GM19240 (cell line): ENCODE measurements around the gene RNASEH2A.
"Not testable (repeated sequence)": the region's sequence is repeated elsewhere in the genome, so short reads cannot be mapped to it uniquely, and the experiment has no call there.

Source experiments
- DNase-seq: peaks from one replicate; pipeline ENCODE4 v3.0.0; 2011; ENCODE audit warnings: low spot score; ENCODE audit not compliant: insufficient read length

The RNASEH2A gene

DNA sequence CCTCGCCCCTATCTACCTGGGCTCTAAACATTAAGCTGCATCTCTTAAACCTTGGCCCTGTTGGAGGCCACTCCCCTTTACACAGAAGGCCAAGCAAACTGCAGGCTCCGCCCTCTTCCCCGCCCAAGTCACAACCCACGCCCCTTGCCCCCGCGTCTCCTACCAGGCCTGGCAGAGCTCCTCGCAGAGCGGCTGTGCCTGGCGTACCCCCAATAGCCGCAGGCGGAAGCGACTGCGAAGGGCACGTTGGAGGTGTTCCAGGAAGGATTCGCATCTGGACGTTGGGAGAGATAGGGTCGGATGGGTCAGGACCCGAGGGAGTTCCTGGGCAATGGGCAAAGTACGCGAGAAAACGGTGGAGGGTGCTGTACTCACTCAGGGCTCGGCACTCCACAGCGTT, 22.1 kb downstream of the RNASEH2A start:
- no peak for DNase-seq

DNA sequence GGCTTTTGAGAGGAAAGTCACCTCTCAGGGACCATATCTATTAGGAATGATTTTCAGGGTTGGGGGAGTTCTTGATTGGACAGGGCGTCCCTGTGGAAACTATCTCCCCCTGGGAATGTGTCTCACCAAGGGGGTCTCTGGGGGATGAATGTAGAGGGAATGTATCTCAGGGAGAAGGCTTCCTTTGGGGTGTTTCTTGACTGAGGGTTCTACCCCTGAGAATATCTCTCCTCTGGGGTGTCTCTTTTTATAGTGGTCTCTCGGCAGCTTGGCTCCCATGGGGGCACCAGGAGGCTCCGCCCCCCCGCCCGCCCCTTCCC, 27.0 kb downstream of the RNASEH2A start:
- no peak for DNase-seq

DNA sequence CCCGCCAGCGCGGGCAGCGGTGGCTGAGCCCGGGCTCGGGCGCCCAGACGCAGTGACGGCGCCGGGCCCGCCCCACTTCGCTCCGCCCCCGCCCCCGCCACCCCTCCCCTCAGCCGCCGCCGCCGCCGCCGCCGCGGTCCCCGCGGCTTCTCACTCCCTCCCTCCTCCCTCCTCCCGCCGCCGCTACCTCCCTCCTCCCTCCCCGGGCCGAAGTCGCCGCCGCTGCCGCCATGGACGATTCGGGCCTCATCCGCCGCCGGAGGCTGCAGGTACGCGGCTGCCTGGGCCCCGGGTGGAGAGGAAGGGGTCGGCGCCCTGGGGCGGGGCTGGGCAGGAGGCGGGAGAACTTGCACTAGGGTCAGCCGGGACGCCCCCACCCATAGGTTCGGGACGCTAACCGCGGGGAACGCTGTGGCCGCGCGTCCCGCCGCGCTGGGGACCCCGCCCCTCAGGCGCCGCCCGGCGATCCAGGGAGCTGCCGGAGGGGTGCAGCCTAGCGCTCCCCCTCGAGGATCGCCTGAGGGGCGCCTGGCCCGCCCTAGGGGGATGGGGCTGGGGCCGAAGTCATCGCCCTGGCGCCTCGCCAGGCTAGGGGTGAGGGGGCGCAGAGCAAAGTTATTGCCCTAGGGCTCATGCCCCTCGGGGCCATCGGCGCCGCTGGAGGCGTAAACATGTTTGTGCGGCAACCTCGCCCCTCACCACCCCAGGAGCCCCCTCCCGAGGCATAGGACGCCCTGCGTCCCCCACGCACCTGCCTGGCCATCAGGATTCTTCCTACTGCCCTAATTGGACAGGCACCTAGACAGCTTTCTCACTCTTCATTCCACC, 27.6 kb downstream of the RNASEH2A start:
- no peak for DNase-seq

DNA sequence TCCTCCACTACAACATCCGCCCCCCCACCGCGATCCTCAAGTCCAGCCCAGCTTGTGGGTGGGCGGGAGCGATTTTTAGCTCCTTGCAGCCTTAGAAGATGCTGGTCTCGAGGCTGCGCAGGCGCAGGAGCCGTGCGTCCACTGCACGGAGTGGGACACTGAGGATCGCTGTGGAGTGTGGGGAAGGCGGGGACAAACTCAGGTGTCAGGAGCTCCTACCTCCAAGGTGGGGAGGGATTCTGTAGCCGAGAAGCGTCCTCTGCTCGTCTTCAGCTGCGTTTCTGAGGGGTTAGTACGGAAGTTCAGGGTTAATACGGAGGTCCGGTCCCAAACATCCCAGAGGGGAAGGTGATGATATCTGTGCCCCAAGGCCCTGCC, 28.2 kb downstream of the RNASEH2A start, which contains the start of gene RTBDN:
RTBDN (minus strand) TSS at position 14 of the 378 bp plus-strand sequence. CDS start 4,600 bp downstream, outside the sequence.
- no peak for DNase-seq

DNA sequence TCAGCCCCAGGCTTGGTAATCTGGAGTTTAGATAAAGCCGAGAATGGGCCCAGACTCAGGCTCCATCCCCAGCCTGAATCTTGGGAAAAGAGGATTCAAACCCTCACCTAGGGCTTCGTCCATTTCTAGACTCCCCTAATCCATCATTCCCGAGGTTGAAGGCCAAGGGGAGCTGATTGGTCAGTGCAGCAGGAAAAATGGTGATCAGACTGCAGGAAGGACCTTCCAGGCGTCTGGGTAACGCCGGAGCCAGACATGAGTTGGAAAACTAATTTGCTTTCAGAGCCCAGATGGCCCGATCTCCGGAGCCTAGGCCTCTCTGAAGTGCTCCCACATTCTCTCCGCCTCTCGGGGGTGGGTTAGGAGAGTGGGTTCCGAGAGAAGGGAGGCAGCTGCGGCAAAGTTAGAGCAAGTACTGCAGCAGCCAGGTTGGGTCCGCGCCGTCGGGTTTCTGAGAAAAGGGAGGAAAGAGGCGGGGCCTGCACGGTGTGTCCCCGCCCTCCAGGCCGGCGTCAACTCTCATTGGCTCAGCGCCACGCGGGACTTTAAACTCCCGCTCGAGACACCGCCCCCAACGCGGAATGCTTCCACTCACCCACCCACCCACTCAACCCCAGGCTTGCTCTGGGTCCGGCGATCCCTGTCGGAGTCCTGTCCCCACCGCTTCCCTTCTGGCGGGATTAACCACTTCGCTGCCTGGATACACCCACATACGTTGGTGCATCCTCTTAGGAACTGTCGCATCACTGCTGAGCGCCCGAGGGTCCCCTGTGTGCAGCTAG, 28.8 kb downstream of the RNASEH2A start:
- DNase-seq: no peak

DNA sequence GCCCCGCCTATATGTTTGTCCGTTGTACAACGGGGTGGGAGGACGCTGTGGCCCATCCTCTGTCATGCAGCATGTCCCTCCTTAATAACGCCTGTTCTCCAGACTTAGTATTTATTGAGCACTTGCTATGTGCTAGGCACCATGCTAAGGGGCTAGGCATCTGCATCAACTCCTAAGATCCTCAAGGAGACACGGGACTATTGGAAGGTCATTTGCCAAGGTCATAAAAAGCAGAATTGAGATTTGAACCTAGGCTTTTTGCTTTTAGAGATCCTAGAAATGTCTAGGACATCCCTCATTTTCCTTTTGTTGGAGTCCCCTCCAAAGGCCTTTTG, 30.1 kb downstream of the RNASEH2A start:
- no peak for DNase-seq

DNA sequence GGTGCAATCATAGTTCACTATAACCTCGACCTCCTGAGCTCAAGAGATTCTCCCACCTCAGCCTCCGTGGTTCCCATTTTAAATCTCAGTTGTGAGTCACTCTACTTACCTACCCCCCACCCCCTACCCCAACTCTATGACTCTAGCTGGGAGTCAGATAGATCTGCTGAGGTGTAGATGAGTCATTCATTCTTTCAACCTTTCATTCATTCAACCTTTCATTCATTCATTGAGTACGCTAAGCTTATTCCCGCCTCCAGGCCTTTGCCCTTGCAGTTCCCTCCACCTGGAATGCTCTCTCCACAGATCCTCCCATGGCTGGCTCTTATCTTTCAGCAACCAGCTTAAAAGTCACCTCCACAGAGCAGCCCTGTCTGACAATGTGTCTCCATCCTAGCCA, 30.8 kb downstream of the RNASEH2A start:
- DNase-seq: no peak

DNA sequence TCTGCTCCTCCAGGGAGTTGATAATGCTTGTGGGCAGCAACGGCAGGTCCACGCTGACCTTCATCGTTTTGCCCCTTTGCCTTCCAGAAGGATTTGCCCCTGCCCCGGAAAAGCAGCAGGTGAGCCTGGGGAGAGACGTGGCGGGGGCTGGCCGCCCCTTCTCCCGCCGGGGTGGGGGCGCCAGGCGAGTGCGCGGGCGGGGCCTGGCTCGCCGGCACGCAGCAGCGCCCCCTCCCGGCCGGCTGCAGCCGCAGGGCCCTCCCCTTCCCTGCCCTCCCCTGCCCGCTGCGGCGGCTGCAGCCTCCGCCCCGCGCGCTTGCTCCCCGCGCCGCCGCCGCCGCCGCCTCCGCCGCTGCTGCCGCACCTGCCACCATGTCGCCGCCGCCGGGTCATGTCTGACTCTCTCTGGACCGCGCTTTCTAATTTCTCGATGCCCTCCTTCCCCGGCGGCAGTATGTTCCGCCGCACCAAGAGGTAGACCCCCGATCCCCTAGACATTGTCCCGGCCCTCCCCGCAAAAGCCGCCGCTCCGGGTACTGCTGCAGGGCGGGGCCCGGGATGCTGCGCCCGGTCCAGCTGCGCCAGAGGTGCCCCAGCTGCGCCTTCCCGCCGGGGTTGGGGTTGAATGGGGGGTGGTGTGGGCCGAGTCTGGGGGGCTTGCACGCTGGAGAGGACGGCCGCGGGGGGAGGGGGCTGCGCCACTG, 31.9 kb downstream of the RNASEH2A start, which contains the start of gene MAST1:
MAST1 (plus strand) TSS at position 334 of the 704 bp plus-strand sequence; CDS start at position 392, 58 bp downstream.
- DNase-seq: no peak

DNA sequence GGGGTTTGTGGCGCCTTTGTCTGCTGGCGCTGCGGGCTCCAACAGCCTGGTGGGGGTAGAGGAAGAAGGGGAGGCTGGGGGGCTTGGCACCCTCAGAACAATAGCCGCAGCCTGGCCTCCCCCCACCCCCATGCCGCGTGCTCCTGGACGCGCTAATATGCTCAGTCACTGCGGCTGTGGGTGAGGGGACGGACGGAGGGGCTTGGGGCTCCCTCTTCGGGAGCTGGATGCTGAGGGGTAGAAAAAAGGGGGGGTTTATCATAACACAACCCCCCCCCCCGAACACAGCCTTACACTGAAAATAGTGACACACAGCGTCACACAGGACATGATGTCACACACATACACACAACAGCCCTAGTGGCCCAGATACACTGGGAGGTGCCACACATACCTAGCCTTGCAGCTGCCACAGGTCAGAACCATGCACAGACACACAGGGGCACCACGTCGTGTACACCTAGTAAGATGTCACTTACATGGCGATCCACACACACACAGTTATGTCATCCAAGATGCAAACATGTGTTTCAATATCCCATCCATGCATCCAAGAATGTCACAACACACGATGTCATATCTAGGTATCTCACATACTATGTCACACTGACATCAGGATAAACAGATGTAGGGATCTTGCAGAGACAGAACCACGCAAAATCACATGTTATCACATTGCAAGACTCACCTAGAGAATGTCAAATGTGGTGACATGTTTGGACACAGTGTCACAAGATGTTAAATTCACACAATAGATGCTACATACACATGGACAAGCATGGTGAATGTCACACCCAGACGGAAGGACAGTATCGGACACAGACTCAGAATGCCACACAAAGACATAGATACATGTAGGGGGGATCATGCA, 32.7 kb downstream of the RNASEH2A start:
- DNase-seq: no peak

DNA sequence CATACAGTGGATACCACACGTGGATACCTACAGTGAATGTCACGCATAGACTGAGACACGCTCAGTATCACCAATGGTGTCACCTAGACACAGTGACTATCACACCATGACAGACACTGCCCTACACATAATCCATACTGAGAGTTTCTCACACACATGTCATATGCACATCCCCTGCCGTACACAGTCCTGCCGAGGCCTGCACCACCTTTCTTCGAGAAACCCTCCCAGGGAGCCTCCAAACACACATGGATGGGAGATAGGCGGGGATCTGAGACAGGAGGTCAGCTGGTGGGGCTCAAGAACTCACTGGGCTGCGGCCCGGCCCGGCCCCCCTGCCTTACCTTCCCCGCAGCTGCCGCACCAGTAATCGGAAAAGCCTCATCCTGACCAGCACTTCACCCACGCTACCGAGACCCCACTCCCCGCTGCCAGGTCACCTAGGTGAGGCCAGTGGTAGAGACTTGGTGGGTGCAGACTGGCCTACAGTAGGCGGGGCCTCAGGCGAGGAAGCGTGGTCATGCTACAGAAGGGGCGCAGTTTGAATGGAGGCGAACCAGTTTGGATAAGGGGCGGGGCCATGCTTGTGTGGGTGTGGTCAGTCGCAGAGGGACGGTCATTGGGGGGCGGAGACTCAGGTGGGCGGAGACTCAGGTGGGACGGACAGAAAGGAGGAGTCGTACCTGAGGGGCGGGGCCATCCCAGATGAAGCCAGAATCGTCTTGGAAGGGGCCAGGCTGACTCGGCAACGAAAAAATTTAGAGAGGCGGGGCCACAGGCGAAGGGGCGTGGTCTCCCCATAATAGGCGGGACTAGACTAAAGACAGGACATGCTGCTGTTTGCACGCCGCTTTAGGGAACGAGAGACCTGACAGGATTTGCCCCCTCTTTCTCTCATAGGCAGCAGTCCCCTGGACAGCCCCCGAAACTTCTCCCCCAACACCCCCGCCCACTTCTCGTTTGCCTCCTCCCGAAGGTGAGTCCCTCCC, 34.0 kb downstream of the RNASEH2A start:
- no peak for DNase-seq

DNA sequence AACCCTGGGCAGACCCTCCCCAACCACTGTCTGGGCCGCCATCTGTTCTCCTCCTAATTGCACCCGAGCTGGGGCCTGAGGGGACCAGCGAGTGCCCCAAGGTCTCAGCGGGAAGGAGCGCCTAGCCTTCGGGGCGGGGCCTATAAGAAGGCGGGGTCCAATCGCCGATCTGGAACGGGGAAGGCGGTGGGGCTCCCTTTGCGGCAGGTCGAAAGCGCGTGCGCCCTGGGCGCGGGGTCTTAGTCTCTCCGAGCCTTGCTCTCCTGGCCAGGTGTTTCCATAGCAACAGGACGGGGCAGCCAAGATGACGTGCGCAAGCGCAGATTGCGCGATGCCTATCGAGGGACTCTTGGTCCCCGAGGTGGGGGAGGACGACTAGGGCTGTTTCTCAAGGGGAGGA, 34.7 kb downstream of the RNASEH2A start:
- DNase-seq: no peak

DNA sequence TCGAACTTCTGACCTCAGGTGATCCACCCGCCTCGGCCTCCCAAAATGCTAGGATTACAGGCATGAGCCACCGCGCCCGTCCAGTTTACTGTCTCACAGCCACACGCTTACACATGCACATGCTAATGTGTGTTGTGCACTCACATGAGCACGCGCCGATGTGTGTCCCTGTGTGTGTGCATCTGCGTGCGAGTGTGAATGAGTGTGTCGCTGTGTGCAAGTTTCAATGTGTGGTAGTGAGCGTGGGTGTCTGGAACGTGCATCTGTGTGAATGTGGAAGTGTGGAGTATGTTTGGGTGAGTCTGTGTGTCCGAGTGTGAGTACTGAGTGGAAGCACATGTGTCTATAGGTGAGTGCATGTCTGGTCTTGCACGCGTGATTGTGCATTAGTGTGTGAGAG, 36.1 kb downstream of the RNASEH2A start:
- DNase-seq: no peak

DNA sequence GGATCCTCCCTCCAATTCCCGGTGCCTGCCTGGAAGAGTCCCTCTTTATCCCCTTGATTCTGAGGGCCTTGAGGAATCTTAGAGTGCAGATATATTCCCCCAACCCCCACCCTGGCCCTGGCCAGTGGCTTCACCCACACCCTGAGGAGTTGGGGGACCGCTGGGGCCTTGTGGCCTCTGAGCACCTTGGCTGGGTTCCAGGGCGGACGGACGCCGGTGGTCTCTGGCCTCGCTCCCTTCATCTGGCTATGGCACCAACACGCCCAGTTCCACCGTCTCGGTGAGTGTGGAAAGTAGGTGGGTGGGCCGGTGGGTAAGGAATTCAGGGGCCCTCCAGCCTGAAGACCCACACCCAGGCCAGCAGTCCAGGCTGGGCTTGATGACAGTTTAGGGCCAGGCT, 36.9 kb downstream of the RNASEH2A start:
- DNase-seq: no peak

DNA sequence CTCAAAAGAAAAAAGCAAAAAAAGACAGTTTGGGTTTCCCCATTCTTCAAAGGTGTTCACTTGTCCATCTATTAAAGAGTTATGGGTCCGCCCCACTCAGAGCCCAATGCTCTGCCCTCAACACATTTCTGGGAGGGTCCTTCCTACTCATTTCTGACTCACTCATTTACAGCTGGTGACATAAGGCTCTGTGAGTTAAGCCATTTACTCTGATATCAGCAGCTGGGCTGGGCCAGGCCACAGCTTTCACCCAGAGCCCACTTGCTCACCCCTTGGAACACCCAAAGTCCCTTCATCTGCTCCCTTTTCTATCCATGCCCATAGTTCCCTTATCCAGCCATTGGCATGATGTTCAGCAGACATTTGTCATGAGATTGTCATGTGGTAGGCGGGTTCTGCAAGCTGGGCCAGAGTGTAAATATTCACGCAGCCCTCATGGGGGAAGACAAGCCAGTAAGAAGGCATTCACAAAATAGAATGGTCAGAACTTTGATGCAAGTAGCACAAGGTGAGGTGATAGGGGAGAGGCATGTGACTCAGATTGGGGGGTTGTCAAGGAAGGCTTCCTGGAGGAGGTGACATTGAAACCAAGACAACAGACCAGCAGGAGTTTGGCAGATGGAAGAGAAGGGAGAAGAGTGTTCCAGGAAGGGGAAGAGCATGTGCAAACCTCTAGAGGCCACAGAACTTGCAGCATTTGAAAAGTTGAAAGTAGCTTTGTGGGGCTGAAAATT, 37.8 kb downstream of the RNASEH2A start:
- DNase-seq: no peak

DNA sequence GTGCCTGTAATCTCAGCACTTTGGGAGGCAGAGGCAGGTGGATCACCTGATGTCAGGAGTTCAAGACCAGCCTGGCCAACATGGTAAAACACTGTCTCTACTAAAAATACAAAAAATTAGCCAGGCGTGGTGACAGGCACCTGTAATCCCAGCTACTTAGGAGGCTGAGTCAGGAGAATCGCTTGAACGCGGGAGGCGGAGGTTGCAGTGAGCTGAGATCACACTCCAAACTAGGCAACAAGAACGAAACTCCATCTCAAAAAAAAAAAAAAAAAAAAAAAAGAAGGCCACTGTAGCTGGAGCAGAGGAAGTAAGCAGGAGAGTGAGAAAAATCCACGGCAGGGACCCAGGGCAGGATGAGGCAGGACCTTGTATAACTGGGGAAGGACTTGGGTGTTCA, 40.2 kb downstream of the RNASEH2A start:
- DNase-seq: not testable (repeated sequence)

DNA sequence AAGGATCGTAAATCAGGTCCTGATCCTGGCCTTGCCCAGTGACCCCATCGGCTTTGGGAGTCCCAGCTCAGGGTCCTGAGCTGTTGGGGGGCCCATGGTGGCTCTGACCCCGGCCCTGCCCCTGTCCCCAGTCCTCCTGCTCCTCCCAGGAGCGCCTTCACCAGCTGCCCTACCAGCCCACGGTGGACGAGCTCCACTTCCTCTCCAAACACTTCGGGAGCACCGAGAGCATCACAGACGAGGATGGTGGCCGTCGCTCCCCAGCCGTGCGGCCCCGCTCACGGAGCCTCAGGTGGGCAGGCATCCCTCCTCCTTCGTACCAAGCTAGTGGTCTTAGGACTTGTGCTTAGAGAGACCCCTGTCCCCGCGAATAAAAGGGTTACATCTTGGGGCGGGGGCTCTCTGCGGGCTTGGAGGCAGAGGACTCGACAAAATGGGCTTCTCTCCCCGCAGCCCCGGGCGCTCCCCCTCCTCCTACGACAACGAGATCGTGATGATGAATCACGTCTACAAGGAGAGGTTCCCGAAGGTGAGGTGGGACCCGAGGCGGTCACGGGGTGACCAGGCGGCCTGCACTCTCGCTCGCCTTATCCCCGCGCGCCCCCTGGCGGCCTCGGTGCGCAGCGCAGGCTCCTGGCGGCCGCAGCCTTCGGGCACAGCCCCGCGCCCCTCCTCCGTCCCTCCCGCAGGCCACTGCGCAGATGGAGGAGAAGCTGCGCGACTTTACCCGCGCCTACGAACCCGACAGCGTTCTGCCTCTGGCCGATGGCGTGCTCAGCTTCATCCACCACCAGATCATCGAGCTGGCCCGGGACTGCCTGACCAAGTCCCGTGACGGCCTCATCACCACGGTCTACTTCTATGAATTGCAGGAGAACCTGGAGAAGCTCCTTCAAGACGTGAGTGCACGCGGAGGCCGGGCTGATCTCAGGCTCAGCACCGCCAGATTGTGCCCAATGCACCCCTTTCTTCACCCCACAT, 41.1 kb downstream of the RNASEH2A start:
- peak; percentile 87 for DNase-seq

DNA sequence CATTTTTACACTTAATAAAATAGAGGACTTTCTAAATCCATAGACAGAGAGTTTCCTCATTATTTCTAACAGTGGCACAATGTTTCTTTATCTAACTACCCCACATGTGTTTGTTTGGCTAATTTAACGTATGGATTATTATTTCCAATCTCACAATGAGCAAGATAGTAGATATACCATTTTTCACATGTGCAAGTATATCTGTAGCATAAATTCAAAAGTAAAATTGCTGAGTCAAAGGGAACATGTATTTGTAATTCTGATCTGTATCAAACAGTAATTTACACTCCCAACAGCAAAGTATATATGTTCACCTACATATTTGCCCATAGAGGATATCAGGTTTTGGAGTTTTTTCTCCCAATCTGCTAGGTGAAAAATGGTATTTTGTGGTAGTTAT, 50.3 kb downstream of the RNASEH2A start:
- no peak for DNase-seq
